Hematopoietic multipotent progenitor cell treated with erythropoietin and hydrocortisone succinate and interleukin-3 and kit ligand, for 8 days (in vitro differentiated cells): Measurements from ENCODE around the gene GGTLC3.
"Not testable (repeated sequence)": the region's sequence is repeated elsewhere in the genome, so short reads cannot be mapped to it uniquely, and the experiment has no call there.

Source experiments
- DNase-seq: peaks from one replicate; pipeline ENCODE4 v3.0.0-alpha.2; 2015

GGTLC3 gene

GRCh38 chr22:18512378-18512777 is 5.6 kb downstream of the GGTLC3 start:
- not testable (repeated sequence) for DNase-seq

GRCh38 chr22:18511327-18511726 is 6.6 kb downstream of the GGTLC3 start:
- DNase-seq = not testable (repeated sequence)

- not testable (repeated sequence) for DNase-seq
Observed at GRCh38 chr22:18496227-18496626, 21.7 kb downstream of the GGTLC3 start.
